Suppressor macrophage treated with lipopolysaccharide for 1 hour (primary cell): Measurements from ENCODE around the gene ABHD17B.

Experiments used
- DNase-seq, 3 donors: peaks; one replicate each; pipeline ENCODE4 v3.0.0-alpha.2; 2020 to 2022

ABHD17B gene

DNA sequence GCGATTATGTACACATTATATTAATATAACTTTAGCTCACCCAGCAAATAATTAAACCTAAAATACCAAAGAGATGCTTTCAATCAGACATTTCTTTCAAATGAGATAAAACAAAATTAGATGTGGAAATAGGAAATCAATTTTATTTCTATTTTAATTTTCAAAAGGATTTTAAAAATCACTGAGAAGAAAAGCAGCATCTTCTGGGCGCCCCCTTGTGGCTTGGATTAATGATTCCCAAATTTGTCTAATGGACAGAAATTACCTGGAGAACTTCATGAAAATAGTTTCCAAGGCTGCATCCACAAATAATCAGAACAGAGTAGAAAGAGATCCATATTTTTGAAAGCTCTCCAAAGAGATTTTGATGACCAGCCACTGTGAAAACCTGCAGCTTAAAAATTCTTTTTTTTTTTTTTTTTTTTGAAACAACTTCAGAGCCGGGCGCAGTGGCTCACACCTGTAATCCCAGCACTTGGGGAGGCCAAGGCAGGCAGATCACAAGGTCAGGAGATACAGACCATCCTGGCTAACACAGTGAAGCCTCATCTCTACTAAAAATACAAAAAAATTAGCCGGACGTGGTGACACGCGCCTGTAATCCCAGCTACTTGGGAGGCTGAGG, 91.8 kb downstream of the ABHD17B start:
- DNase-seq: peak; percentile 47 to 70 (median 70)

DNA sequence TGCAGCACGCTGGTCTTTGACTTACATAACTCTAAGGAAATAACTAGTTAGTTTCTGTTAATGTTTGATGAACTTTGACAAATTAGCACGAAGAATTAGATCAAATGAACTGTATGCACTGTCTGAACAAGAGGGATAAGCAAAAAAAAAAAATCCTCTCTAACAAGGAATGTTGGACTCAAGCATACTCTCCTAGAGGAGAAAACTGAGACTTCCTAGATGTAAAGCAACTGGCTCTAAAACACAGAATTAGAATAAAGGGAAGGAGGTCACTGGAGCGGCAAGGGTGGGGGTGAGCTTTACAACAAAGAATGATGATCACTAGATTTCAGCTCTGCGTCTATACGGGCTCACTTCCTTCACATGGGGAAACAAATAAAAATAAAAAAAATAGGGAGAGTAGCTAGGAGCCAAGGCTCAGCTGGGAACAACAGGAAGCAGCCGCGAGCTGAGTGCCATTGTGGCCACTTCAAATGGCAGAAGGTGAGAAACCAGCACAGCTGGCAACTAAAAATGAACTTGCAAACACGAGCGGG, 94.0 kb downstream of the ABHD17B start:
- DNase-seq: no peak
